CD4-positive, alpha-beta T cell treated with Interferon alpha-2 for 1 hour (primary cell): ENCODE data around the gene BZW2.

Experiments used
- DNase-seq, 2 donors: peaks; one replicate each; pipeline ENCODE4 v3.0.0-alpha.2; 2020 to 2022

Gene BZW2

GRCh38 chr7:16755397-16755796 lies 109.4 kb downstream of the BZW2 start:
- no peak for DNase-seq
